CD4-positive, alpha-beta T cell treated with Interleukin-2 at 100 ng/mL for 4 hours (primary cell): Measurements from ENCODE around the gene CCN2.
"Not testable (repeated sequence)": the region's sequence is repeated elsewhere in the genome, so short reads cannot be mapped to it uniquely, and the experiment has no call there.

Source experiments
- DNase-seq: peaks from one replicate; pipeline ENCODE4 v3.0.0-alpha.2; 2020; ENCODE audit warnings: low spot score

CCN2 gene

DNA sequence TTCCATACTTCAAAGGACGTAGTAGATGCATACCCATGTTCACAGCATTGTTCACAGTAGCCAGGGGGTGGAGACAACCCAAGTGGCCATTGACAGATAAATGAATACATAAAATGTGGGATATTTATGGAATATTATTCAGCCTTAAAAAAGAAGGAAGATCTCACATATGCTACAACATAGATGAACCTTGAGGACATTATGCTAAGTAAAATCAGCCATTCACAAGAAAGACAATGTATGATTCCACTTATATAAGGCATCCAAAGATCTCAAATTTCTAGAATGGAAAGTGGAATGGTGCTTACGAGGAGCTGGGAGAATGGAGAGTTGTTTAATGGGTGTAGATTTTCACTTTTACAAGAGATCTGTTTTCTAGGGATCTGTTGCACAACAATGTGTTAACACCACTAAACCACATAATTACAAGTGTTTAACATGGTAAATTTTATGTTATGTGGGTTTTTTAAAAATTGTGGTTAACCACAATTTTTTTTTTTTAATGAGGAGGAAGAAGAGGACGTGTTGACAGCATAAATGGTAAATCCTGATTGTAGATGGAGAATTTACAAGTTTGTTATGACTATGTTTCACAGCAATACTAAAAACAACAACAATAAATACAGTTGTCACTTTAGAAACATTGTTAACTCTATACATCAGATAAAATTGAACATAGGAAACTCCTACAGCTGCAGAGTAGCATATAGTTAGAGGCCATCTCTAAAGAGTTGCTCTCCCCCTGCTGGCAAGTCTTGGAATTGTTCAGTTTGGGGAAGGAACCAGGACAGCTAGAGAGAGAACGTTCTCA lies 41.6 kb downstream of the CCN2 start:
- peak; percentile 79 for DNase-seq

- DNase-seq = not testable (repeated sequence)
Observed at GRCh38 chr6:131908787-131909186, 42.4 kb downstream of the CCN2 start.

GRCh38 chr6:131903734-131904133 lies 47.4 kb downstream of the CCN2 start:
- DNase-seq = not testable (repeated sequence)

GRCh38 chr6:131901326-131901873 lies 49.8 kb downstream of the CCN2 start:
- not testable (repeated sequence) for DNase-seq

DNA sequence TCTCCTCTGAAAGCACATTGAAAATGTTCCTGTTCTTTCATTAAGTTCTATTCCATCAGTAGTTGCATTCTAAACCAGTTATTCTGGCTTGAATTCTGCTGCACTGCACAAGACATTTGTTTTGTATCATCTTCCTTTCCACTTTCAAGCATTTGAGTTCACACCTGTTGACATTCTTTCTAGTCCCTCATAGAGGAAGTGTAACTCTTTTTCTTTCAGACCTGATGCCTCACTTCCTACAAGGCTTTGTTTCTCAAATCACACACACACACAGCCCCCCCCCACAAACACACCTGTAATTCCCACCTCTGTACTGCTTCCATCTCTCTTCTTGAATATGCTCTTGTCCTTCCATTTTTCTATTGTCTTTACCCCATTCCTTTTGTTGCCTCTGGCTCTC lies 50.9 kb downstream of the CCN2 start:
- DNase-seq = no peak

DNA sequence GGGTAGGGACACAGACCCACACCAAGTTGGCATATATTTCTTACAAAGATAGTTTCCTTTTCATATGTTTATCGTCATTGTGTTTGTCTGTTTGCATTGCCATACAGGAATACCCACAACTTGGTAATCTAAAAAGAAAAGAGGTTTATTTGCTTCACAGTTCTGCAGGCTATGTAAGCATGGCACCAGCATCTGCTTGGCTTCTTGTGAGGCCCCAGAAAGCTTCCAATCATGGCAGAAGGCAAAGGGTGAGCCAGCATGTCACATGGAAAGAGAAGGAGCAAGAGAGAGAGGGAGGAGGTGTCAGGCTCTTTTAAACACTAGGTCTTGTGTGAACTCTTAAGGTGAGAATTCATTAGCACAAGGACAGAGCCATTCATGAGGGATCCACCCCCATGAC lies 52.5 kb downstream of the CCN2 start:
- no peak for DNase-seq
